HEK293 (cell line): ENCODE data around the gene CCDC24.

ENCODE experiments used
- CTCF ChIA-PET: fragments of 350-600 bp; formaldehyde crosslinking; extraction: SDS; loops from one replicate; lab custom pipeline; 2021; ENCODE audit warnings: antibody characterized with exemption; lab: Yijun Ruan, JAX
- POLR2A ChIA-PET: fragments of 300-600 bp; formaldehyde crosslinking; extraction: SDS; loops from one replicate; lab custom pipeline; 2020; ENCODE audit warnings: antibody characterized with exemption, inconsistent platforms; lab: Yijun Ruan, JAX
- H3K27ac ChIP-seq: fragments of 200-500 bp; sonication (Bioruptor generic); 2 replicates; pipeline ENCODE4 v1.5.1; 2014; ENCODE audit warnings: low read depth, low read length, control low read depth, inconsistent platforms; ENCODE audit errors: extremely low read depth
- H3K36me3 ChIP-seq, 2 experiments: fragments of 200-500 bp in 1 of 2; sonication (Bioruptor generic) in 1 of 2; 1 replicate in 1 of 2; 2 replicates in 1 of 2; pipeline ENCODE4 v1.5.1; 2014 to 2017; ENCODE audit warnings: inconsistent platforms in 2 of 2, low read length in 2 of 2; ENCODE audit not compliant: control insufficient read depth in 2 of 2, insufficient read depth in 1 of 2
- H3K4me1 ChIP-seq: fragments of 200-500 bp; sonication (Bioruptor generic); 2 replicates; pipeline ENCODE4 v1.5.1; 2014; ENCODE audit warnings: mild to moderate bottlenecking, low read length, inconsistent platforms; ENCODE audit not compliant: control insufficient read depth, insufficient read depth
- H3K4me3 ChIP-seq: 2 replicates; pipeline ENCODE4 v1.5.1; 2011; ENCODE audit warnings: low read depth, mild to moderate bottlenecking, control low read depth, low read length, moderate library complexity
- H3K9me3 ChIP-seq: fragments of 200-500 bp; sonication (Bioruptor generic); 2 replicates; pipeline ENCODE4 v1.5.1; 2014; ENCODE audit warnings: low read depth, low read length, inconsistent platforms; ENCODE audit not compliant: control insufficient read depth, insufficient read depth
- CTCF ChIP-seq: fragments of 450-650 bp; formaldehyde crosslinking; IDR thresholded peaks from 2 replicates; pipeline ENCODE4 v1.5.1; 2016; ENCODE audit warnings: missing biosample characterization, missing genetic modification characterization
- EGR2 ChIP-seq: fragments of 450-650 bp; formaldehyde crosslinking; IDR thresholded peaks from 2 replicates; pipeline ENCODE4 v1.5.1; 2016; ENCODE audit warnings: low read depth, missing biosample characterization, missing genetic modification characterization
- GLI2 ChIP-seq: fragments of 450-650 bp; formaldehyde crosslinking; IDR thresholded peaks from 2 replicates; pipeline ENCODE4; 2017; ENCODE audit warnings: missing biosample characterization, missing genetic modification characterization, low read depth, borderline replicate concordance
- GLIS1 ChIP-seq: fragments of 450-650 bp; formaldehyde crosslinking; IDR thresholded peaks from 2 replicates; pipeline ENCODE4 v1.5.1; 2016; ENCODE audit warnings: missing biosample characterization, missing genetic modification characterization
- KLF1 ChIP-seq: fragments of 450-650 bp; formaldehyde crosslinking; IDR thresholded peaks from 2 replicates; pipeline ENCODE4 v1.5.1; 2016; ENCODE audit warnings: missing biosample characterization, missing genetic modification characterization
- KLF17 ChIP-seq: fragments of 450-650 bp; formaldehyde crosslinking; IDR thresholded peaks from 2 replicates; pipeline ENCODE4 v1.5.1; 2016; ENCODE audit warnings: missing biosample characterization, missing genetic modification characterization
- OVOL3 ChIP-seq: fragments of 450-650 bp; formaldehyde crosslinking; IDR thresholded peaks from 2 replicates; pipeline ENCODE4 v1.5.1; 2016; ENCODE audit warnings: missing biosample characterization, missing genetic modification characterization
- REST ChIP-seq: fragments of 450-650 bp; formaldehyde crosslinking; IDR thresholded peaks from 2 replicates; pipeline ENCODE4 v1.5.1; 2016; ENCODE audit warnings: missing biosample characterization, missing genetic modification characterization
- WT1 ChIP-seq: fragments of 450-650 bp; formaldehyde crosslinking; IDR thresholded peaks from 2 replicates; pipeline ENCODE4 v1.5.1; 2016; ENCODE audit warnings: missing biosample characterization, missing genetic modification characterization
- ZBTB10 ChIP-seq: fragments of 450-650 bp; formaldehyde crosslinking; IDR thresholded peaks from 2 replicates; pipeline ENCODE4 v1.5.1; 2016; ENCODE audit warnings: missing biosample characterization, missing genetic modification characterization
- ZBTB17 ChIP-seq: fragments of 450-650 bp; formaldehyde crosslinking; IDR thresholded peaks from 2 replicates; pipeline ENCODE4 v1.5.1; 2016; ENCODE audit warnings: missing biosample characterization, missing genetic modification characterization
- ZBTB7A ChIP-seq: fragments of 450-650 bp; formaldehyde crosslinking; IDR thresholded peaks from 2 replicates; pipeline ENCODE4 v1.5.1; 2016; ENCODE audit warnings: low read depth, missing biosample characterization, missing genetic modification characterization
- ZFHX2 ChIP-seq: fragments of 450-650 bp; formaldehyde crosslinking; conservative IDR thresholded peaks from 2 replicates; pipeline ENCODE4 v1.5.1; 2016; ENCODE audit warnings: missing biosample characterization, missing genetic modification characterization
- ZIC2 ChIP-seq: fragments of 450-650 bp; formaldehyde crosslinking; IDR thresholded peaks from 2 replicates; pipeline ENCODE4 v1.5.1; 2016; ENCODE audit warnings: missing biosample characterization, missing genetic modification characterization
- ZNF140 ChIP-seq: fragments of 450-650 bp; formaldehyde crosslinking; IDR thresholded peaks from 2 replicates; pipeline ENCODE4 v1.5.1; 2016; ENCODE audit warnings: missing biosample characterization, missing genetic modification characterization
- ZNF214 ChIP-seq: fragments of 450-650 bp; formaldehyde crosslinking; IDR thresholded peaks from 2 replicates; pipeline ENCODE4 v1.5.1; 2017; ENCODE audit warnings: missing biosample characterization, mild to moderate bottlenecking, missing genetic modification characterization, borderline replicate concordance
- ZNF23 ChIP-seq: fragments of 450-650 bp; formaldehyde crosslinking; IDR thresholded peaks from 2 replicates; pipeline ENCODE4 v1.5.1; 2016; ENCODE audit warnings: missing biosample characterization, missing genetic modification characterization, borderline replicate concordance
- ZNF24 ChIP-seq: fragments of 450-650 bp; formaldehyde crosslinking; IDR thresholded peaks from 2 replicates; pipeline ENCODE4 v1.5.1; 2016; ENCODE audit warnings: missing biosample characterization, missing genetic modification characterization
- ZNF266 ChIP-seq: fragments of 450-650 bp; formaldehyde crosslinking; IDR thresholded peaks from 2 replicates; pipeline ENCODE4 v1.5.1; 2016; ENCODE audit warnings: missing biosample characterization, missing genetic modification characterization, low read depth
- ZNF423 ChIP-seq: fragments of 450-650 bp; formaldehyde crosslinking; IDR thresholded peaks from 2 replicates; pipeline ENCODE4 v1.5.1; 2016; ENCODE audit warnings: missing biosample characterization, missing genetic modification characterization
- ZNF548 ChIP-seq: fragments of 450-650 bp; formaldehyde crosslinking; IDR thresholded peaks from 2 replicates; pipeline ENCODE4 v1.5.1; 2016; ENCODE audit warnings: missing biosample characterization, missing genetic modification characterization
- ZNF561 ChIP-seq: fragments of 450-650 bp; IDR thresholded peaks from 2 replicates; pipeline ENCODE4 v1.5.1; 2018; ENCODE audit warnings: missing biosample characterization, missing genetic modification characterization, borderline replicate concordance
- ZNF621 ChIP-seq: fragments of 450-650 bp; formaldehyde crosslinking; IDR thresholded peaks from 2 replicates; pipeline ENCODE4 v1.5.1; 2017; ENCODE audit warnings: missing biosample characterization, missing genetic modification characterization
- ZNF677 ChIP-seq: fragments of 450-650 bp; IDR thresholded peaks from 2 replicates; pipeline ENCODE4 v1.5.0; 2018; ENCODE audit warnings: missing biosample characterization, mild to moderate bottlenecking, missing genetic modification characterization, moderate library complexity
- ZNF768 ChIP-seq: fragments of 450-650 bp; formaldehyde crosslinking; IDR thresholded peaks from 2 replicates; pipeline ENCODE4 v1.5.1; 2018; ENCODE audit warnings: missing biosample characterization, mild to moderate bottlenecking, missing genetic modification characterization
- ZNF776 ChIP-seq: fragments of 450-650 bp; formaldehyde crosslinking; IDR thresholded peaks from 2 replicates; pipeline ENCODE4 v1.5.0; 2017; ENCODE audit warnings: missing biosample characterization, missing genetic modification characterization, borderline replicate concordance

Gene CCDC24

GRCh38 chr1:43983253-43983899, 8.0 kb upstream of the CCDC24 start:
- no peaks in the 10 kb centered on the region for H3K9me3 ChIP-seq
- H3K4me3 ChIP-seq, result no peak overlapping the region
- TF ChIP-seq EGR2 (tag by site-specific recombination) (peak; percentile 84), ZNF214 (no peak), KLF17 (tag by site-specific recombination) (peak; percentile 74), GLIS1 (tag by site-specific recombination) (peak; percentile 9; the same call in 1 of the 2 replicates), REST (tag by site-specific recombination) (no peak), KLF1 (tag by site-specific recombination) (peak; percentile 47; the same call in 1 of the 2 replicates), WT1 (tag by site-specific recombination) (peak; percentile 72), ZNF768 (tag by site-specific recombination) (no peak), GLI2 (tag by site-specific recombination) (no peak), ZNF423 (tag by site-specific recombination) (peak; percentile 74), ZNF548 (tag by site-specific recombination) (peak; percentile 17; the same call in 1 of the 2 replicates), ZIC2 (peak; percentile 20; the same call in 1 of the 2 replicates), ZBTB17 (tag by site-specific recombination) (no peak), ZBTB7A (tag by site-specific recombination) (no peak), ZFHX2 (tag by site-specific recombination) (peak; percentile 55)
- TF ChIP-seq, all 188 proteins: peak for 9
- POLR2A ChIA-PET, result interaction anchor here (1.5 kb wide), 1 partner anchor 8 kb away, joined by 6 read pairs; the partner anchor contains the start of gene ATP6V0B
- CTCF ChIA-PET, result interaction anchor here (0.6 kb wide), 1 partner anchor 306 kb away, joined by 3 read pairs; no protein-coding TSS in a partner anchor
- Histone ChIP-seq H3K27ac (no peak overlapping the region), H3K4me1 (peaks cover 3% of the 10 kb centered on the region; the same call in 1 of the 2 replicates), H3K36me3 (peaks cover 0 to 77% of the 10 kb centered on the region in 2 experiments; a peak in 2 of 3 replicates)

- peaks cover 3% of the 10 kb centered on the region; the same call in 1 of the 2 replicates for H3K4me1 ChIP-seq
- H3K36me3 ChIP-seq, result peaks cover 0 to 76% of the 10 kb centered on the region in 2 experiments; a peak in 2 of 3 replicates
- no peak overlapping the region for H3K4me3 ChIP-seq
- ChIA-PET CTCF (no interaction called here), POLR2A (interaction anchor here (1.5 kb wide), 1 partner anchor 10 kb away, joined by 6 read pairs; the partner anchor contains the start of gene ATP6V0B)
- no peak overlapping the region for H3K27ac ChIP-seq
- H3K9me3 ChIP-seq, result no peaks in the 10 kb centered on the region
- TF ChIP-seq ZNF23 (tag by site-specific recombination), result no peak
- no peak for TF ChIP-seq ZNF561 (tag by site-specific recombination)
- TF ChIP-seq CTCF, result no peak
- no peak for TF ChIP-seq ZNF214
- TF ChIP-seq OVOL3 (tag by site-specific recombination), result no peak
- no peak for TF ChIP-seq GLI2 (tag by site-specific recombination)
- no peak for TF ChIP-seq ZNF24 (tag by site-specific recombination)
- TF ChIP-seq ZNF621, result no peak
- no peak for TF ChIP-seq ZNF776 (tag by site-specific recombination)
- no peak for TF ChIP-seq ZNF423 (tag by site-specific recombination)
- TF ChIP-seq ZNF677 (tag by site-specific recombination), result no peak
- no peak for TF ChIP-seq ZNF266 (tag by site-specific recombination)
- TF ChIP-seq ZBTB10 (tag by site-specific recombination), result no peak
- no peak for TF ChIP-seq ZNF140 (tag by site-specific recombination)
Measured at GRCh38 chr1:43984855-43985254, 6.5 kb upstream of the CCDC24 start.
